B cell (primary cell): Measurements from ENCODE around the gene LEMD3.

Source experiments
- CTCF ChIP-seq: fragments of 200-600 bp; IDR thresholded peaks from one replicate; pipeline ENCODE4 v1.8.0; 2022; ENCODE audit warnings: antibody characterized with exemption, mild to moderate bottlenecking
- EZH2 ChIP-seq: IDR thresholded peaks from 2 replicates; pipeline ENCODE4 v1.6.1; 2012; ENCODE audit warnings: borderline replicate concordance, low read depth, mild to moderate bottlenecking, moderate library complexity, low read length; ENCODE audit not compliant: insufficient read depth, poor library complexity, severe bottlenecking

GRCh38 chr12:65263777-65264176 is 94.4 kb downstream of the LEMD3 start:
- no peak for TF ChIP-seq CTCF
- no peak for TF ChIP-seq EZH2
